Neuronal stem cell (in vitro differentiated cells): ENCODE data around the gene MTG1.

Source experiments
- DNase-seq: peaks from one replicate; pipeline ENCODE4 v3.0.0-alpha.2; 2013; ENCODE audit warnings: low spot score
- H2AFZ ChIP-seq: one replicate; pipeline ENCODE4 v1.6.1; 2013; ENCODE audit warnings: mild to moderate bottlenecking, low read length, inconsistent platforms
- H2AK5ac ChIP-seq: 2 replicates; pipeline ENCODE4 v1.6.1; 2013; ENCODE audit warnings: low read depth, mild to moderate bottlenecking, inconsistent platforms, low read length, moderate library complexity, mixed read lengths
- H2BK120ac ChIP-seq: 2 replicates; pipeline ENCODE4 v1.6.1; 2013; ENCODE audit warnings: low read depth, mild to moderate bottlenecking, inconsistent platforms, low read length, moderate library complexity, mixed read lengths
- H2BK12ac ChIP-seq: one replicate; pipeline ENCODE4 v1.6.1; 2013; ENCODE audit warnings: low read length, inconsistent platforms
- H2BK15ac ChIP-seq: 2 replicates; pipeline ENCODE4 v1.6.1; 2013; ENCODE audit warnings: mild to moderate bottlenecking, low read length, inconsistent platforms, mixed read lengths
- H2BK5ac ChIP-seq: one replicate; pipeline ENCODE4 v1.6.1; 2013; ENCODE audit warnings: inconsistent platforms, mild to moderate bottlenecking, low read length, moderate library complexity
- H3K14ac ChIP-seq: one replicate; pipeline ENCODE4 v1.6.1; 2013; ENCODE audit warnings: low read length, inconsistent platforms
- H3K18ac ChIP-seq: 2 replicates; pipeline ENCODE4 v1.6.1; 2013; ENCODE audit warnings: low read length, inconsistent platforms
- H3K23ac ChIP-seq: 2 replicates; pipeline ENCODE4 v1.6.1; 2013; ENCODE audit warnings: low read depth, mild to moderate bottlenecking, mixed read lengths, low read length, inconsistent platforms; ENCODE audit not compliant: poor library complexity
- H3K27ac ChIP-seq: replicated peaks from 3 replicates; pipeline ENCODE4 v1.5.1; 2013; ENCODE audit warnings: low read length, inconsistent platforms
- H3K27me3 ChIP-seq, 3 experiments: 2 replicates each; pipeline ENCODE4 v1.6.1; 2013; ENCODE audit warnings: low read length in 3 of 3, mild to moderate bottlenecking in 2 of 3, inconsistent platforms in 1 of 3, low read depth in 1 of 3, mixed read lengths in 1 of 3, moderate library complexity in 1 of 3; ENCODE audit not compliant: control insufficient read depth in 3 of 3, insufficient read depth in 3 of 3
- H3K36me3 ChIP-seq, 2 donors: replicated peaks in 1 of 2; 2 replicates each; pipeline ENCODE4 v1.6.1; 2013; ENCODE audit warnings: low read length in 2 of 2; ENCODE audit not compliant: control insufficient read depth in 2 of 2, insufficient read depth in 2 of 2
- H3K4ac ChIP-seq: 2 replicates; pipeline ENCODE4 v1.6.1; 2013; ENCODE audit warnings: inconsistent platforms, mild to moderate bottlenecking, low read length, moderate library complexity
- H3K4me1 ChIP-seq, 2 donors: 1 replicate in 1 of 2; 2 replicates in 1 of 2; pipeline ENCODE4 v1.6.1; 2013; ENCODE audit warnings: low read length in 2 of 2, low read depth in 1 of 2; ENCODE audit not compliant: control insufficient read depth in 2 of 2, insufficient read depth in 1 of 2
- H3K4me2 ChIP-seq: one replicate; pipeline ENCODE4 v1.6.1; 2013; ENCODE audit warnings: mild to moderate bottlenecking, low read length, inconsistent platforms; ENCODE audit not compliant: insufficient read depth, poor library complexity, severe bottlenecking
- H3K4me3 ChIP-seq, 2 donors: 2 replicates each; pipeline ENCODE4 v1.5.1; 2013; ENCODE audit warnings: low read length in 2 of 2, mild to moderate bottlenecking in 2 of 2, inconsistent platforms in 1 of 2, moderate library complexity in 1 of 2
- H3K79me1 ChIP-seq: one replicate; pipeline ENCODE4 v1.6.1; 2013; ENCODE audit warnings: low read depth, mild to moderate bottlenecking, inconsistent platforms, low read length, moderate library complexity
- H3K9ac ChIP-seq: one replicate; pipeline ENCODE4 v1.6.1; 2013; ENCODE audit warnings: mild to moderate bottlenecking, low read depth, low read length, inconsistent platforms; ENCODE audit not compliant: poor library complexity
- H3K9me3 ChIP-seq, 2 donors: replicated peaks in 1 of 2; 2 replicates each; pipeline versions ENCODE3 to v1.6.1; 2013; ENCODE audit warnings: low read length in 2 of 2, mild to moderate bottlenecking in 2 of 2, inconsistent platforms in 1 of 2, low read depth in 1 of 2, mixed read lengths in 1 of 2, moderate library complexity in 1 of 2; ENCODE audit not compliant: control insufficient read depth in 2 of 2, insufficient read depth in 1 of 2
- H4K8ac ChIP-seq: one replicate; pipeline ENCODE4 v1.6.1; 2013; ENCODE audit warnings: low read depth, mild to moderate bottlenecking, inconsistent platforms, low read length, moderate library complexity
- H4K91ac ChIP-seq: one replicate; pipeline ENCODE4 v1.6.1; 2013; ENCODE audit warnings: low read length, low read depth, mild to moderate bottlenecking, inconsistent platforms; ENCODE audit not compliant: poor library complexity
- WGBS, 2 donors: extraction: QIAGEN DNeasy Blood & Tissue Kit; methylation state at CpG; one replicate each; pipeline ENCODE4 v1.1.7; 2013; ENCODE audit warnings: missing lambda C conversion rate in 2 of 2, mixed read lengths in 1 of 2; ENCODE audit not compliant: insufficient read length in 2 of 2, insufficient replicate concordance in 1 of 2; ENCODE audit errors: extremely low coverage in 2 of 2; 5-methylcytosine and 5-hydroxymethylcytosine counted together

MTG1 gene

GRCh38 chr10:133396035-133396624 is 2.2 kb downstream of the MTG1 start:
- H3K14ac ChIP-seq: no peak overlapping the region
- H2BK15ac ChIP-seq: no peak overlapping the region
- H2BK5ac ChIP-seq: no peak overlapping the region
- H2AFZ ChIP-seq: no peak overlapping the region
- H3K4me3 ChIP-seq: no peak overlapping the region
- peaks cover 4% of the 10 kb centered on the region for H3K79me1 ChIP-seq
- H4K91ac ChIP-seq: no peak overlapping the region
- H3K9ac ChIP-seq: no peak overlapping the region
- peaks cover 0 to 2% of the 10 kb centered on the region in 2 donors for H3K4me1 ChIP-seq
- no peak overlapping the region for H3K27ac ChIP-seq
- H3K36me3 ChIP-seq: peaks cover 22 to 57% of the 10 kb centered on the region in 2 donors
- WGBS, 2 donors: no CpG with 5 or more reads among the region's 19 CpGs
- H2AK5ac ChIP-seq: no peak overlapping the region
- H3K27me3 ChIP-seq: no peaks in the 10 kb centered on the region
- H2BK120ac ChIP-seq: no peak overlapping the region
- no peak overlapping the region for H2BK12ac ChIP-seq
- no peak overlapping the region for H4K8ac ChIP-seq
- DNase-seq: no peak
- H3K4me2 ChIP-seq: no peak overlapping the region
- no peaks in the 10 kb centered on the region for H3K9me3 ChIP-seq
- no peak overlapping the region for H3K4ac ChIP-seq
- no peak overlapping the region for H3K18ac ChIP-seq
- H3K23ac ChIP-seq: no peak overlapping the region

- Histone ChIP-seq H3K9ac (no peak overlapping the region), H2AFZ (no peak overlapping the region), H2BK15ac (no peak overlapping the region), H3K14ac (no peak overlapping the region), H3K27ac (no peak overlapping the region), H3K23ac (no peak overlapping the region), H3K4me2 (no peak overlapping the region), H3K4ac (no peak overlapping the region), H2AK5ac (no peak overlapping the region), H3K4me3 (no peak overlapping the region), H3K18ac (no peak overlapping the region), H3K4me1 (peaks cover 0 to 2% of the 10 kb centered on the region in 2 donors), H4K91ac (no peak overlapping the region), H3K9me3 (no peaks in the 10 kb centered on the region), H3K79me1 (peaks cover 11% of the 10 kb centered on the region), H3K36me3 (peaks cover 28 to 75% of the 10 kb centered on the region in 2 donors), H3K27me3 (no peaks in the 10 kb centered on the region), H2BK12ac (no peak overlapping the region), H2BK120ac (no peak overlapping the region), H2BK5ac (no peak overlapping the region), H4K8ac (no peak overlapping the region)
- no peak for DNase-seq
- WGBS, 2 donors: no CpG with 5 or more reads among the region's 7 CpGs
Measured at GRCh38 chr10:133397938-133398337, 4.0 kb downstream of the MTG1 start.

- Histone ChIP-seq H3K9ac (peak overlapping the region; percentile 31), H3K4me2 (no peak overlapping the region), H3K27ac (no peak overlapping the region), H3K9me3 (no peaks in the 10 kb centered on the region), H3K4me3 (no peak overlapping the region), H3K4ac (no peak overlapping the region), H3K23ac (no peak overlapping the region), H2BK15ac (no peak overlapping the region), H2BK120ac (peak overlapping the region; percentile 40), H2BK5ac (no peak overlapping the region), H2AFZ (no peak overlapping the region), H2AK5ac (no peak overlapping the region), H3K4me1 (peaks cover 0 to 2% of the 10 kb centered on the region in 2 donors), H3K36me3 (peaks cover 34 to 86% of the 10 kb centered on the region in 2 donors), H3K18ac (no peak overlapping the region), H3K27me3 (no peaks in the 10 kb centered on the region), H3K79me1 (peaks cover 11% of the 10 kb centered on the region), H4K8ac (no peak overlapping the region), H4K91ac (no peak overlapping the region), H3K14ac (no peak overlapping the region), H2BK12ac (no peak overlapping the region)
- no CpG with 5 or more reads among the region's 19 CpGs for WGBS, 2 donors
- DNase-seq: no peak
Measured at GRCh38 chr10:133399123-133399601, 5.2 kb downstream of the MTG1 start.

GRCh38 chr10:133400624-133401424 is 6.9 kb downstream of the MTG1 start:
- Histone ChIP-seq H3K4me1 (no peaks in the 10 kb centered on the region), H4K8ac (no peak overlapping the region), H3K9ac (no peak overlapping the region), H2BK12ac (no peak overlapping the region), H3K36me3 (peaks cover 38 to 96% of the 10 kb centered on the region in 2 donors), H3K18ac (no peak overlapping the region), H4K91ac (no peak overlapping the region), H3K14ac (no peak overlapping the region), H3K27me3 (peaks cover 0 to 2% (median 0%) of the 10 kb centered on the region in 3 experiments), H3K4me3 (no peak overlapping the region), H3K27ac (no peak overlapping the region), H2AFZ (no peak overlapping the region), H2BK5ac (no peak overlapping the region), H3K9me3 (no peaks in the 10 kb centered on the region), H3K23ac (no peak overlapping the region), H3K4ac (no peak overlapping the region), H2BK120ac (no peak overlapping the region), H3K4me2 (no peak overlapping the region), H3K79me1 (peaks cover 11% of the 10 kb centered on the region), H2BK15ac (no peak overlapping the region), H2AK5ac (no peak overlapping the region)
- DNase-seq: no peak
- no CpG with 5 or more reads among the region's 10 CpGs for WGBS, 2 donors
